ENCODE results near the gene GALR1. TPM values are rescaled to one million over a fixed set of nuclear protein-coding genes. Genes with fewer than 3 reads are reported as not detected.

Gene GALR1
- total and polyA plus RNA-seq, 2 donors (not counting 3 experiments of a cell fraction or from before 2014, with no cell fraction given), result not detected

- Histone ChIP-seq H3K9me3 (replicated peaks; ENCODE audit: control insufficient read depth, insufficient read depth, low read length) (peaks cover 5% of the 10 kb centered on the region), H3K9me1 (replicated peaks; ENCODE audit: control insufficient read depth, extremely low read depth, insufficient read depth, low read length) (no peaks in the 10 kb centered on the region), H3K36me3 (ENCODE audit: control insufficient read depth in 2 of 2, extremely low read depth in 1 of 2, insufficient read depth in 2 of 2, low read length in 2 of 2) (no peaks in the 10 kb centered on the region), H3K79me2 (ENCODE audit: control insufficient read depth, insufficient read depth, low read length) (no peaks in the 10 kb centered on the region), H3K9ac (replicated peaks; ENCODE audit: extremely low read depth, insufficient read depth, low read length) (no peak overlapping the region), H3K4me3 (replicated peaks in 1 of 3; ENCODE audit: insufficient read depth in 1 of 3, low read depth in 1 of 3, low read length in 3 of 3) (no peak overlapping the region), H4K20me1 (replicated peaks; ENCODE audit: control insufficient read depth, extremely low read depth, insufficient read depth, low read length) (no peaks in the 10 kb centered on the region), H3K4me2 (ENCODE audit: insufficient read depth, low read length) (no peak overlapping the region), H3K4me1 (ENCODE audit: control insufficient read depth, extremely low read depth, insufficient read depth, low read length) (no peaks in the 10 kb centered on the region), H2AFZ (ENCODE audit: low read depth, low read length) (no peak overlapping the region), H3K27ac (ENCODE audit: insufficient read depth, low read depth, low read length) (no peak overlapping the region), H3K27me3 (ENCODE audit: control insufficient read depth in 2 of 2, insufficient read depth in 2 of 2, low read length in 2 of 2) (no peaks in the 10 kb centered on the region)
- intact Hi-C loops (cut with micrococcal nuclease) (no loop called here), dilution Hi-C loops (cut with MboI; ENCODE audit: extremely low pct_ligation_motif_present, low sequenced_read_pairs) (no loop called here)
- CTCF ChIA-PET, result no interaction called here
- no peak for FAIRE-seq
- POLR2A ChIA-PET, result no interaction called here
- no peak for DNase-seq (ENCODE audit: low read depth, low spot score)
- TF ChIP-seq GATA2 (IDR thresholded peaks at IDR 0.05; ENCODE audit: insufficient read depth, insufficient read length, low read depth, low read length) (no peak), JUN (IDR thresholded peaks at IDR 0.05; ENCODE audit: borderline replicate concordance, insufficient read depth, insufficient read length, low read depth) (no peak), MYC (IDR thresholded peaks at IDR 0.05; ENCODE audit: low read depth, low read length) (no peak)
- no TSS peak for BruUV-seq (replicated peaks)
Observed at GRCh38 chr18:77308216-77308615, 58.6 kb downstream of the GALR1 start.

GRCh38 chr18:77314511-77314910 is 64.9 kb downstream of the GALR1 start:
- H3K4me2 ChIP-seq (ENCODE audit: insufficient read depth, low read length), result no peak overlapping the region
- no peak overlapping the region for H3K27ac ChIP-seq (ENCODE audit: insufficient read depth, low read depth, low read length)
- FAIRE-seq, result no peak
- no TSS peak for BruUV-seq (replicated peaks)
- dilution Hi-C loops (cut with MboI; ENCODE audit: extremely low pct_ligation_motif_present, low sequenced_read_pairs) (no loop called here), intact Hi-C loops (cut with micrococcal nuclease) (no loop called here)
- no peaks in the 10 kb centered on the region for H3K9me1 ChIP-seq (replicated peaks; ENCODE audit: control insufficient read depth, extremely low read depth, insufficient read depth, low read length)
- H2AFZ ChIP-seq (ENCODE audit: low read depth, low read length), result no peak overlapping the region
- H4K20me1 ChIP-seq (replicated peaks; ENCODE audit: control insufficient read depth, extremely low read depth, insufficient read depth, low read length), result no peaks in the 10 kb centered on the region
- H3K4me1 ChIP-seq (ENCODE audit: control insufficient read depth, extremely low read depth, insufficient read depth, low read length), result no peaks in the 10 kb centered on the region
- H3K27me3 ChIP-seq (ENCODE audit: control insufficient read depth in 2 of 2, insufficient read depth in 2 of 2, low read length in 2 of 2), result no peaks in the 10 kb centered on the region
- no peaks in the 10 kb centered on the region for H3K36me3 ChIP-seq (ENCODE audit: control insufficient read depth in 2 of 2, extremely low read depth in 1 of 2, insufficient read depth in 2 of 2, low read length in 2 of 2)
- H3K79me2 ChIP-seq (ENCODE audit: control insufficient read depth, insufficient read depth, low read length), result no peaks in the 10 kb centered on the region
- no peak overlapping the region for H3K4me3 ChIP-seq (replicated peaks in 1 of 3; ENCODE audit: insufficient read depth in 1 of 3, low read depth in 1 of 3, low read length in 3 of 3)
- no peak for TF ChIP-seq POLR2A (IDR thresholded peaks at IDR 0.05; ENCODE audit: low read depth, low read length)
- TF ChIP-seq CTCF (IDR thresholded peaks at IDR 0.05; ENCODE audit: extremely low read depth in 1 of 2, insufficient read depth in 1 of 2, low read depth in 1 of 2, low read length in 2 of 2), result no peak
- TF ChIP-seq POLR2AphosphoS5 (IDR thresholded peaks at IDR 0.05; ENCODE audit: insufficient read depth, low read depth, low read length), result no peak
- TF ChIP-seq MAX (IDR thresholded peaks at IDR 0.05; ENCODE audit: insufficient read depth, insufficient read length), result no peak
- no peak for TF ChIP-seq MYC (IDR thresholded peaks at IDR 0.05; ENCODE audit: low read depth, low read length)
- TF ChIP-seq EZH2 (IDR thresholded peaks at IDR 0.05; ENCODE audit: borderline replicate concordance, low read depth, low read length, severe bottlenecking), result no peak
- no peak for TF ChIP-seq JUN (IDR thresholded peaks at IDR 0.05; ENCODE audit: borderline replicate concordance, insufficient read depth, insufficient read length, low read depth)
- TF ChIP-seq GATA2 (IDR thresholded peaks at IDR 0.05; ENCODE audit: insufficient read depth, insufficient read length, low read depth, low read length), result no peak
- no peak for TF ChIP-seq FOS (IDR thresholded peaks at IDR 0.05; ENCODE audit: borderline replicate concordance, insufficient read depth, low read length)
- peaks cover 3% of the 10 kb centered on the region for H3K9me3 ChIP-seq (replicated peaks; ENCODE audit: control insufficient read depth, insufficient read depth, low read length)
- ChIA-PET POLR2A (no interaction called here), CTCF (no interaction called here)
- DNase-seq (ENCODE audit: low read depth, low spot score), result no peak
- no peak overlapping the region for H3K9ac ChIP-seq (replicated peaks; ENCODE audit: extremely low read depth, insufficient read depth, low read length)

Data from endothelial cell of umbilical vein (primary cell).